CD4-positive, alpha-beta T cell treated with Interferon alpha-2 for 1 hour (primary cell): Measurements from ENCODE around the gene DERA.
"Not testable (repeated sequence)": the region's sequence is repeated elsewhere in the genome, so short reads cannot be mapped to it uniquely, and the experiment has no call there.

Source experiments
- DNase-seq, 2 donors: peaks; one replicate each; pipeline ENCODE4 v3.0.0-alpha.2; 2020 to 2022

Gene DERA

GRCh38 chr12:15910864-15911721 lies at the start of gene DERA:
DERA (plus strand) TSS chr12:15911332; CDS start chr12:15911384, 52 bp downstream.
- peak; percentile 50 to 63 for DNase-seq

- DNase-seq: no peak
Measured at GRCh38 chr12:15861404-15861803, 49.7 kb upstream of the DERA start.

GRCh38 chr12:15862840-15863239 lies 48.3 kb upstream of the DERA start:
- no peak for DNase-seq

GRCh38 chr12:15863372-15863771 lies 47.8 kb upstream of the DERA start:
- no peak for DNase-seq

GRCh38 chr12:15863984-15864383 lies 47.1 kb upstream of the DERA start:
- DNase-seq: no peak

- no peak for DNase-seq
Measured at GRCh38 chr12:15868186-15868585, 42.9 kb upstream of the DERA start.

GRCh38 chr12:15873556-15873955 lies 37.6 kb upstream of the DERA start:
- DNase-seq: no peak

- not testable (repeated sequence) for DNase-seq
Measured at GRCh38 chr12:15874556-15875145, 36.5 kb upstream of the DERA start.

GRCh38 chr12:15875863-15876262 lies 35.3 kb upstream of the DERA start:
- no peak for DNase-seq

GRCh38 chr12:15879413-15879812 lies 31.7 kb upstream of the DERA start:
- DNase-seq: no peak

- DNase-seq: no peak
Measured at GRCh38 chr12:15880721-15881120, 30.4 kb upstream of the DERA start.

GRCh38 chr12:15882118-15882971 lies 28.8 kb upstream of the DERA start, which contains the start of gene STRAP:
STRAP (plus strand) TSS chr12:15882387; CDS start chr12:15882708, 321 bp downstream.
- DNase-seq: peak; percentile 97

- DNase-seq: no peak
Measured at GRCh38 chr12:15883536-15883935, 27.6 kb upstream of the DERA start.

GRCh38 chr12:15886372-15887042 lies 24.6 kb upstream of the DERA start:
- DNase-seq: no peak

- no peak for DNase-seq
Measured at GRCh38 chr12:15887043-15887817, 23.9 kb upstream of the DERA start.

- DNase-seq: no peak
Measured at GRCh38 chr12:15892645-15893259, 18.4 kb upstream of the DERA start.

GRCh38 chr12:15893260-15893659 lies 17.9 kb upstream of the DERA start:
- no peak for DNase-seq

- no peak for DNase-seq
Measured at GRCh38 chr12:15896867-15897266, 14.3 kb upstream of the DERA start.

- DNase-seq: no peak
Measured at GRCh38 chr12:15897433-15897832, 13.7 kb upstream of the DERA start.

GRCh38 chr12:15899282-15899870 lies 11.8 kb upstream of the DERA start:
- peak in 1 of 2 donors; percentile 51 for DNase-seq

- no peak for DNase-seq
Measured at GRCh38 chr12:15904378-15904920, 6.7 kb upstream of the DERA start.
